OCI-LY3 (cell line): ENCODE results near the gene GNG12.

ENCODE experiments used
- CTCF ChIP-seq: fragments of 200-600, 300-600 bp; sonication (generic); IDR thresholded peaks from 2 replicates; pipeline ENCODE4 v1.5.1; 2014; ENCODE audit warnings: antibody characterized with exemption, low read length, low read depth
- EZH2phosphoT487 ChIP-seq: fragments of 200-600 bp; shearing (Covaris generic); IDR thresholded peaks from 2 replicates; pipeline ENCODE4 v1.6.1; 2018; ENCODE audit warnings: antibody characterized with exemption, mixed run types, low read depth

DNA sequence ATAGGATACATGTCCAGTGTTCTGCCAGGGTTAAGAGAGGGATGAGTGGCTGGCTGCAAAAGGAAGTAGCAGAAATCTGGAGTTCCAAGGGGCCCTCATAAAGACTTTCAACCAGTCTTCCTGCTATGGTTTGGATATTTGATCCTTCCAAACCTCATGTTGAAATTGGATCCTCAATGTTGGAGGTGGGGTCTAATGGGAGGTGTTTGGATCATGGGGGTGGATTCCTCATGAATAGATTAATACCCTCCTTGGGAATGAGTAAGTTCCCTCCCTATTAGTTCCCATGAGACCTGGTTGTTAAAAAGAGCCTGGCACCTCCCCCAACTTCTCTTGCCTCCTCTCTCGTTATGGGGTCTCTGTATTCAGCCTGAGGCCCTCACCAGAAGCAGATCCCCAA lies 10.1 kb upstream of the GNG12 start:
- TF ChIP-seq CTCF (no peak), EZH2phosphoT487 (no peak)
